Esophagus squamous epithelium (tissue), 5 donors: Measurements from ENCODE around the gene EIF4G1. TPM values are rescaled to one million over a fixed set of nuclear protein-coding genes. Genes with fewer than 3 reads are reported as not detected.
A peak's percentile ranks its signal among the peaks of the same experiment; 100 is the strongest.

Source experiments
- DNase-seq: peaks from one replicate; lab custom pipeline; 2025; lab: John Stamatoyannopoulos, UW
- H3K27ac ChIP-seq, 4 donors: fragments of 200-600 bp; sonication (generic); one replicate each; pipeline ENCODE4 v1.5.1; 2016 to 2019; ENCODE audit warnings: mild to moderate bottlenecking in 1 of 4
- H3K27me3 ChIP-seq, 4 donors: fragments of 200-600 bp; sonication (generic); 1 replicate in 3 of 4; 2 replicates in 1 of 4; pipeline versions ENCODE4 v1.5.1 to v1.6.0; 2017 to 2021; ENCODE audit warnings: antibody characterized with exemption in 1 of 4
- H3K36me3 ChIP-seq, 3 donors: fragments of 200-600 bp; sonication (generic); one replicate each; pipeline ENCODE4 v1.5.1; 2016 to 2019
- H3K4me1 ChIP-seq, 3 donors: fragments of 200-600 bp; sonication (generic); one replicate each; pipeline ENCODE4 v1.5.1; 2017 to 2019
- H3K4me3 ChIP-seq, 4 donors: fragments of 200-600 bp; sonication (generic); 1 replicate in 3 of 4; 2 replicates in 1 of 4; pipeline ENCODE4 v1.5.1; 2016 to 2019; ENCODE audit warnings: mild to moderate bottlenecking in 2 of 4, moderate library complexity in 1 of 4
- H3K9me3 ChIP-seq, 3 donors: fragments of 200-600 bp; sonication (generic); one replicate each; pipeline ENCODE4 v1.5.1; 2016 to 2019
- POLR2A ChIP-seq, 4 donors: fragments of 450-650 bp; IDR thresholded peaks; one replicate each; pipeline ENCODE4 v1.6.1; 2017; ENCODE audit warnings: antibody characterized with exemption in 4 of 4, mild to moderate bottlenecking in 4 of 4, moderate library complexity in 3 of 4
- WGBS, 2 donors: methylation state at CpG; one replicate each; pipeline ENCODE4 v1.1.5; 2018; 5-methylcytosine and 5-hydroxymethylcytosine counted together
- intact Hi-C: fragments of 100-400 bp; cut with DNase I; formaldehyde crosslinking; loops from one replicate; pipeline ENCODE4 v1.15.0; 2022
- total RNA-seq, 4 donors: library from RNA; depleted of rRNA; stranded (reverse); fragments of >200 nt; gene quantifications; one replicate each; pipeline ENCODE4 v1.1.0, GENCODE V29; 2016
- TF ChIP-seq, protein P1 (sequence below), 6 experiments: fragments of 450-650 bp in 4 of 6; fragments of 200-600 bp in 2 of 6; sonication (generic) in 2 of 6; IDR thresholded peaks; one replicate each; pipeline ENCODE4 v1.5.1; 2016 to 2019; ENCODE audit warnings: antibody characterized with exemption in 6 of 6, mild to moderate bottlenecking in 4 of 6, moderate library complexity in 4 of 6
- donor health status: DM: yes; HTN: yes; CAD: no.

The EIF4G1 gene
- total RNA-seq, 4 donors from 2014 or later = 272 to 462 (median 352) TPM

DNA sequence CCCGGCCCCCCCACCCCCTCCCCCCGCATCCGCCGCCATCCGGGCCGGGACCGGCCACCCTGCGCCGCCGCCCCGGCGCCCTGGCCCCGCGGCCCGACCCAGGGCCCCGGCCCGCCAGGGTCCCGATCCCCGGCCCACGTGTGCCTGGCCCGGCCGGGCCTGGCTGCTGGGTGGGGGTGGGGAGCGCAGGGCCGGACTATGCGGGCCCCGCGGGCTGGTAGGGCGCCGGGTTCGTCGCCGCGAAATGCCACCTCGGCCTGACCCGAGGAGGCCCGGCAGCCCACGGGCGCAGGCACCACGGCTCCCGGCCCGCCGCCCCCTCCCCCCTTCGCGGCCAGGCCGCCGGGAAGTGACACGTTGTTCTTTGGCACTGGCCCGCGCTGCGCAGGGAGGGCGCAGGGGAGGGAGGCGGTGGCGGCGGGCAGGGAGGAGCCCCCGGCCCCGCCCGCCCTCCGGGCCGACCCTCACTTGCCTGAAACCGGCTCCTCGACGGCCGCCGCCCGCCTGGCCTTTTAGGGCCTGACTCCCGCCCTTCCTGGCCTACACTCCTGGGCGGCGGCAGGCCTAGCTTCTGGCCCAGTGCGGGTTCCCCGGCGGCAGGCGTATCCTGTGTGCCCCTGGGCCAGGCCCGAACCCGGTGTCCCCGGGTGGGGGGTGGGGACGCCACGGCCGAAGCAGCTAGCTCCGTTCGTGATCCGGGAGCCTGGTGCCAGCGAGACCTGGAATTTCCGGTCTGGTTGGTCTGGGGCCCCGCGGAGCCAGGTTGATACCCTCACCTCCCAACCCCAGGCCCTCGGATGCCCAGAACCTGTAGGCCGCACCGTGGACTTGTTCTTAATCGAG, 515 bp downstream of the EIF4G1 start:
- Histone ChIP-seq H3K9me3 (no peaks in the 10 kb centered on the region), H3K27ac (peak overlapping the region; percentile 99 to 100 (median 100)), H3K36me3 (peaks cover 7 to 28% (median 13%) of the 10 kb centered on the region in 3 donors), H3K27me3 (no peaks in the 10 kb centered on the region), H3K4me1 (peaks cover 20 to 53% (median 39%) of the 10 kb centered on the region in 3 donors), H3K4me3 (peak overlapping the region; percentile 70 to 94 (median 81))
- WGBS, 2 donors = 0% methylated on average over 2 of the region's 89 CpGs; no CpG with 5 or more reads in 1 of the 2 donors
- intact Hi-C loops = no loop called here
- DNase-seq = peak; percentile 45
- peak in 3 of 4 donors; percentile 19 to 58 (median 45) for TF ChIP-seq POLR2A (IDR thresholded peaks at IDR 0.05)
- TF ChIP-seq, protein P1, sequence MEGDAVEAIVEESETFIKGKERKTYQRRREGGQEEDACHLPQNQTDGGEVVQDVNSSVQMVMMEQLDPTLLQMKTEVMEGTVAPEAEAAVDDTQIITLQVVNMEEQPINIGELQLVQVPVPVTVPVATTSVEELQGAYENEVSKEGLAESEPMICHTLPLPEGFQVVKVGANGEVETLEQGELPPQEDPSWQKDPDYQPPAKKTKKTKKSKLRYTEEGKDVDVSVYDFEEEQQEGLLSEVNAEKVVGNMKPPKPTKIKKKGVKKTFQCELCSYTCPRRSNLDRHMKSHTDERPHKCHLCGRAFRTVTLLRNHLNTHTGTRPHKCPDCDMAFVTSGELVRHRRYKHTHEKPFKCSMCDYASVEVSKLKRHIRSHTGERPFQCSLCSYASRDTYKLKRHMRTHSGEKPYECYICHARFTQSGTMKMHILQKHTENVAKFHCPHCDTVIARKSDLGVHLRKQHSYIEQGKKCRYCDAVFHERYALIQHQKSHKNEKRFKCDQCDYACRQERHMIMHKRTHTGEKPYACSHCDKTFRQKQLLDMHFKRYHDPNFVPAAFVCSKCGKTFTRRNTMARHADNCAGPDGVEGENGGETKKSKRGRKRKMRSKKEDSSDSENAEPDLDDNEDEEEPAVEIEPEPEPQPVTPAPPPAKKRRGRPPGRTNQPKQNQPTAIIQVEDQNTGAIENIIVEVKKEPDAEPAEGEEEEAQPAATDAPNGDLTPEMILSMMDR (IDR thresholded peaks at IDR 0.05) = no peak

- no peaks in the 10 kb centered on the region for H3K27me3 ChIP-seq
- peak overlapping the region; percentile 70 to 94 (median 81) for H3K4me3 ChIP-seq
- no peak for DNase-seq
- H3K4me1 ChIP-seq = peaks cover 24 to 59% (median 43%) of the 10 kb centered on the region in 3 donors
- peak overlapping the region; percentile 99 to 100 (median 100) for H3K27ac ChIP-seq
- intact Hi-C loops = no loop called here
- peaks cover 7 to 31% (median 13%) of the 10 kb centered on the region in 3 donors for H3K36me3 ChIP-seq
- TF ChIP-seq, protein P1 (IDR thresholded peaks at IDR 0.05) = no peak
- no peak for TF ChIP-seq POLR2A (IDR thresholded peaks at IDR 0.05)
- 0% methylated on average over 3 to 4 of the region's 6 CpGs for WGBS, 2 donors
- no peaks in the 10 kb centered on the region for H3K9me3 ChIP-seq
Observed at GRCh38 chr3:184315543-184315867, 1.1 kb downstream of the EIF4G1 start.

DNA sequence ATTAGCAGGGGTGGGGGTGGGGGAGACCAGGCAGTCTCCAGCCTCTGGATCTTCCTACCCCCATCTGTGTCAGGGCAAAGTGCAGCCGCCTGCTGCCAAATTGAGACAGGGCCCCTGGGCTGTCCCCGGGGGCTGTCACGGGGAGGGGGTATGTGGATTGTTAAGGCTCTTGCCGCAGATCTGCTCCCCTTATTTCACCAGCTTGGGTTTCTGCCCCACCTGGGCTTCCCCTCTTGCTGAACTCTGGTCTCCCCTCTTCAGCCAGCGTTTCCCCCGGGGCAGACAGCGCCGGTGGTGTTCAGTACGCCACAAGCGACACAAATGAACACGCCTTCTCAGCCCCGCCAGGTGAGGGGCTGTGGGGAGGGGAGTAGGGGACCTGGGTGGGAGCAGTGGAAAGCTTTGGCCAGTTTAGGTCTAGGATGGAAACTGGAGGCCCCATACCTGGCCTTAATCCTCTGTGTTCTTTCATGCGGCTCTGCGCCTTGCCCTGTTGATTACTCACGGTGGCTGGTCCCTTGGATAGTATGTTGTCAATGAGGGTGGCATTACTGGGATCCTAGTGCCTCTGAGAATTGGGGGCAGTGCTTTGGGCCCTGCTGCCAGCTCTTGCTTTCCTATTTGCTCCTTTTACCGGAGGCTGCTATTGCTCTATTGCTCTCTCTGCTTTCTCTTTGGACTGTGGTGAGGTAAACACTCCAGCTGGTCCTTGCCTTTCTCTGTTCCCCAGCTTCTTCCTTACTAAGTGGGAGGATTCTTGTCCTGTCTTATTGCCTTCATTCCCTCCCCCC, 1.7 kb downstream of the EIF4G1 start:
- Histone ChIP-seq H3K36me3 (peaks cover 7 to 36% (median 19%) of the 10 kb centered on the region in 3 donors), H3K4me3 (peak overlapping the region; percentile 70 to 94 (median 81)), H3K27ac (peak overlapping the region; percentile 99 to 100 (median 100)), H3K9me3 (no peaks in the 10 kb centered on the region), H3K4me1 (peaks cover 30 to 65% (median 47%) of the 10 kb centered on the region in 3 donors), H3K27me3 (no peaks in the 10 kb centered on the region)
- TF ChIP-seq, protein P1 (IDR thresholded peaks at IDR 0.05) = peak in 1 of 6 experiments; percentile 4
- no peak for TF ChIP-seq POLR2A (IDR thresholded peaks at IDR 0.05)
- 13 to 16% methylated on average over 4 to 11 of the region's 16 CpGs for WGBS, 2 donors
- intact Hi-C loops = no loop called here
- no peak for DNase-seq

- intact Hi-C loops = no loop called here
- H3K9me3 ChIP-seq = no peaks in the 10 kb centered on the region
- TF ChIP-seq, protein P1 (IDR thresholded peaks at IDR 0.05) = no peak
- TF ChIP-seq POLR2A (IDR thresholded peaks at IDR 0.05) = no peak
- WGBS, 2 donors = 61 to 71% methylated on average over 7 of the region's 7 CpGs
- peaks cover 15 to 44% (median 26%) of the 10 kb centered on the region in 3 donors for H3K36me3 ChIP-seq
- H3K27ac ChIP-seq = peak overlapping the region; percentile 99 to 100 (median 100)
- H3K4me3 ChIP-seq = peak overlapping the region; percentile 70 to 94 (median 81)
- H3K4me1 ChIP-seq = peaks cover 36 to 72% (median 52%) of the 10 kb centered on the region in 3 donors
- DNase-seq = no peak
- no peaks in the 10 kb centered on the region for H3K27me3 ChIP-seq
Observed at GRCh38 chr3:184316792-184317191, 2.4 kb downstream of the EIF4G1 start.
